ENCODE data around the gene DGKQ. TPM values are rescaled to one million over a fixed set of nuclear protein-coding genes. Genes with fewer than 3 reads are reported as not detected.

The DGKQ gene
- total RNA-seq, 1 experiment from 2014 or later: 14.2 TPM

GRCh38 chr4:951594-952468 lies 21.5 kb downstream of the DGKQ start:
- intact Hi-C loops (cut with micrococcal nuclease): no loop called here
- no TSS peak for BruUV-seq (replicated peaks)
- no peak for ATAC-seq

GRCh38 chr4:951186-951585 lies 22.2 kb downstream of the DGKQ start:
- ChIA-PET POLR2A (ENCODE audit: unreplicated experiment) (no interaction called here), CTCF (no interaction called here)
- H3K27me3 ChIP-seq (ENCODE audit: low read length): no peaks in the 10 kb centered on the region
- no peak for DNase-seq
- no peaks in the 10 kb centered on the region for H4K20me1 ChIP-seq (ENCODE audit: low read length)
- no peaks in the 10 kb centered on the region for H3K9me2 ChIP-seq (replicated peaks; ENCODE audit: low read length)
- no peak overlapping the region for H3K4me3 ChIP-seq (ENCODE audit: low read length)
- H3F3A ChIP-seq (ENCODE audit: low read length, unreplicated experiment): no peaks in the 10 kb centered on the region
- H3K4me1 ChIP-seq (ENCODE audit: insufficient read depth, low read length): no peaks in the 10 kb centered on the region
- intact Hi-C loops (cut with micrococcal nuclease): no loop called here
- H3K4me2 ChIP-seq (ENCODE audit: low read length): no peak overlapping the region
- no peaks in the 10 kb centered on the region for H3K9me3 ChIP-seq (ENCODE audit: low read length)
- no TSS peak for BruUV-seq (replicated peaks)
- H3K79me2 ChIP-seq (ENCODE audit: low read length): no peaks in the 10 kb centered on the region
- H3K27ac ChIP-seq (ENCODE audit: low read length): no peak overlapping the region
- no peak overlapping the region for H2AFZ ChIP-seq (ENCODE audit: low read length)
- no peak for TF ChIP-seq CTCF (conservative IDR thresholded peaks at IDR 0.05; ENCODE audit: low read depth, low read length)
- no peak for TF ChIP-seq EZH2phosphoT487 (IDR thresholded peaks at IDR 0.05; ENCODE audit: borderline replicate concordance, low read length)
- TF ChIP-seq EZH2 (IDR thresholded peaks at IDR 0.05; ENCODE audit: low read length, unreplicated experiment): no peak
- H3K9ac ChIP-seq (ENCODE audit: low read length): no peak overlapping the region
- ATAC-seq: no peak
- no peaks in the 10 kb centered on the region for H3K36me3 ChIP-seq (ENCODE audit: low read depth, low read length)

More at GRCh38 chr4:951594-952468, 21.5 kb downstream of the DGKQ start:
- Histone ChIP-seq H3K27ac (ENCODE audit: low read length) (no peak overlapping the region), H3K4me3 (ENCODE audit: low read length) (no peak overlapping the region), H3K4me2 (ENCODE audit: low read length) (no peak overlapping the region), H3K9ac (ENCODE audit: low read length) (no peak overlapping the region), H4K20me1 (ENCODE audit: low read length) (no peaks in the 10 kb centered on the region), H3K4me1 (ENCODE audit: insufficient read depth, low read length) (no peaks in the 10 kb centered on the region), H3K27me3 (ENCODE audit: low read length) (no peaks in the 10 kb centered on the region), H3K9me2 (replicated peaks; ENCODE audit: low read length) (no peaks in the 10 kb centered on the region), H3K79me2 (ENCODE audit: low read length) (no peaks in the 10 kb centered on the region), H3F3A (ENCODE audit: low read length, unreplicated experiment) (no peaks in the 10 kb centered on the region), H3K9me3 (ENCODE audit: low read length) (no peaks in the 10 kb centered on the region), H3K36me3 (ENCODE audit: low read depth, low read length) (no peaks in the 10 kb centered on the region), H2AFZ (ENCODE audit: low read length) (no peak overlapping the region)
- no peak for DNase-seq
- ChIA-PET POLR2A (ENCODE audit: unreplicated experiment) (no interaction called here), CTCF (no interaction called here)
- TF ChIP-seq EZH2phosphoT487 (IDR thresholded peaks at IDR 0.05; ENCODE audit: borderline replicate concordance, low read length): no peak
- TF ChIP-seq EZH2 (IDR thresholded peaks at IDR 0.05; ENCODE audit: low read length, unreplicated experiment): no peak
- TF ChIP-seq CTCF (conservative IDR thresholded peaks at IDR 0.05; ENCODE audit: low read depth, low read length): no peak

All from PC-3 (cell line).